Measurements from ENCODE around the gene ANKRD23. TPM values are rescaled to one million over a fixed set of nuclear protein-coding genes. Genes with fewer than 3 reads are reported as not detected.

Gene ANKRD23
- total RNA-seq, 2 donors from 2014 or later: 2.9 to 4.3 TPM

- intact Hi-C loops (cut with DNase I): no loop called here
- no peak for DNase-seq (ENCODE audit: low spot score)
These were observed 55.2 kb downstream of the ANKRD23 start for GRCh38 chr2:96788442-96789244.

Small RNA genes lying within 50 kb of the gene (microRNA-seq; reads per million reads assigned to microRNA genes)
- gene MIR3127 (ENCODE audit: borderline microRNAs expressed in 2 of 2): 0.26 to 0.65 reads per million in 2 donors

Other genes with a start within 250 kb of the ANKRD23 start
- 10 to 100 TPM; 34.0 to 36.1 TPM for gene KANSL3, start 205.7 kb downstream of the ANKRD23 start, total RNA-seq
- under 1 TPM in 1 of 2 donors, not detected in 1; 0.05 TPM for gene FER1L5, start 201.3 kb downstream of the ANKRD23 start, total RNA-seq
- gene LMAN2L, start 104.0 kb downstream of the ANKRD23 start, total RNA-seq: 10 to 100 TPM in 1 of 2 donors, 1 to 10 TPM in 1; 9.0 to 14.5 TPM
- gene CNNM4, start 83.1 kb downstream of the ANKRD23 start, total RNA-seq: 1 to 10 TPM; 3.4 to 4.0 TPM
- gene CNNM3, start 27.8 kb downstream of the ANKRD23 start, total RNA-seq: 1 to 10 TPM; 6.2 to 8.0 TPM
- gene ANKRD39, start 14.0 kb upstream of the ANKRD23 start, total RNA-seq: 10 to 100 TPM; 12.1 to 12.4 TPM
- 10 to 100 TPM; 35.0 to 41.6 TPM for gene SEMA4C, start 26.1 kb upstream of the ANKRD23 start, total RNA-seq
- gene FAM178B, start 142.6 kb upstream of the ANKRD23 start, total RNA-seq: 1 to 10 TPM in 1 of 2 donors, under 1 TPM in 1; 0.38 to 1.2 TPM